Left kidney (tissue), 2 donors: ENCODE data around the gene SCARB1. TPM values are rescaled to one million over a fixed set of nuclear protein-coding genes. Genes with fewer than 3 reads are reported as not detected.

Experiments used
- DNase-seq: peaks from one replicate; pipeline ENCODE4 v3.0.0-alpha.2; 2013
- polyA plus RNA-seq: library from polyadenylated mRNA; unstranded; fragments of 120-200 nt; gene quantifications from one replicate; pipeline ENCODE4 v1.2.1, GENCODE V29; 2013; ENCODE audit not compliant: insufficient read length

SCARB1 gene
- polyA plus RNA-seq, 1 donor: 21.1 TPM

GRCh38 chr12:124745891-124746570 lies 117.6 kb downstream of the SCARB1 start:
- DNase-seq: peak; percentile 94

- DNase-seq: no peak
Measured at GRCh38 chr12:124745465-124745890, 118.2 kb downstream of the SCARB1 start.

- DNase-seq: no peak
Measured at GRCh38 chr12:124744659-124745464, 118.8 kb downstream of the SCARB1 start.

GRCh38 chr12:124744273-124744640 lies 119.4 kb downstream of the SCARB1 start:
- no peak for DNase-seq

GRCh38 chr12:124743479-124744272 lies 120.0 kb downstream of the SCARB1 start:
- DNase-seq: no peak

GRCh38 chr12:124742678-124743077 lies 121.0 kb downstream of the SCARB1 start:
- DNase-seq: no peak

- DNase-seq: no peak
Measured at GRCh38 chr12:124742111-124742510, 121.6 kb downstream of the SCARB1 start.

GRCh38 chr12:124741211-124741610 lies 122.5 kb downstream of the SCARB1 start:
- no peak for DNase-seq

GRCh38 chr12:124740691-124741137 lies 123.0 kb downstream of the SCARB1 start:
- DNase-seq: no peak

- no peak for DNase-seq
Measured at GRCh38 chr12:124739953-124740561, 123.6 kb downstream of the SCARB1 start.

GRCh38 chr12:124738636-124739467 lies 124.8 kb downstream of the SCARB1 start:
- no peak for DNase-seq

GRCh38 chr12:124737772-124738635 lies 125.7 kb downstream of the SCARB1 start:
- DNase-seq: no peak

- no peak for DNase-seq
Measured at GRCh38 chr12:124737040-124737419, 126.6 kb downstream of the SCARB1 start.

GRCh38 chr12:124736115-124737039 lies 127.3 kb downstream of the SCARB1 start:
- DNase-seq: no peak

- DNase-seq: no peak
Measured at GRCh38 chr12:124734224-124734788, 129.4 kb downstream of the SCARB1 start.

GRCh38 chr12:124733086-124733485 lies 130.6 kb downstream of the SCARB1 start:
- no peak for DNase-seq

- no peak for DNase-seq
Measured at GRCh38 chr12:124732275-124733075, 131.2 kb downstream of the SCARB1 start.

- DNase-seq: no peak
Measured at GRCh38 chr12:124731869-124732268, 131.8 kb downstream of the SCARB1 start.
